GM20431 (cell line): ENCODE measurements around the gene KITLG.
"Not testable (repeated sequence)": the region's sequence is repeated elsewhere in the genome, so short reads cannot be mapped to it uniquely, and the experiment has no call there.

Experiments
- in situ Hi-C: fragments of 300-500 bp; cut with MseI, MboI; formaldehyde crosslinking; loops from one replicate; pipeline ENCODE4 v1.15.0; 2020; ENCODE audit warnings: low sequenced_read_pairs; ENCODE audit not compliant: unreplicated experiment

The KITLG gene

DNA sequence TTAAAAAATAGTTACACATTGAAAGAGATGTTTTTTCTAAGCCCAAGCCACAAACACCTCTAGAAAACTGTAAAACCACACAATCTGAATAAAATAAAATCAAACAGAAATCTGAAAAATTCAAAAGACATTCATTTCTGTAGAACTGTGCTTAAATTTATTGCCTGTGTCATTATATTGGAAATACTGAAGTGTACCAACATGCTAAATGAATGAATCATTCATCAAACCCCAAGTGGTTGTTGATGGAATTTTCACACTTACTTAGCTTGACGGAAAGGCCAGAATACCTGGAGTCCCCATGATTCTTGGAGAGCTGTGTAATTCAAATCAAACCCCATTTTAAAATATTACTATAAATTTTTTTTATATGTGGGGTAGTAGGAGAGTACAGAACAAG lies 2.7 kb downstream of the KITLG start:
- in situ Hi-C loops, result no loop called here

DNA sequence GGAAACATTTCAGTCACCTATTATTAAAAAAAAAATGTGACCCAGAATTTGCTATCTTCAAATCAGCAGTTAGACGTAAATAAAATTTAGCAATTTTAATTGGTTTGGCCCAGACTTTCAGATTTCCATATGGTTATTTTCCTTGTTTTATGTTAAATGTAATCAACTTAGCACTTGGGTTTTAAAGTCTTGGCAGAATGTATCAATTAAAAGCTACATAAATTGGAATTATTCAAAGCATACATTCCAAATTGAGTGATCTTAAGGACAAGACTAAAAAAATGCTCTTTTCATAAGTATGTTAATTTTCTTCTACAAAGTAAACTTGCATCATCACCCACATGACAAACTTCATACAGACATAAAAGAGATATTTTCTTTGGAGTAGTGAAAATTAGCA lies 3.4 kb downstream of the KITLG start:
- in situ Hi-C loops, result no loop called here

DNA sequence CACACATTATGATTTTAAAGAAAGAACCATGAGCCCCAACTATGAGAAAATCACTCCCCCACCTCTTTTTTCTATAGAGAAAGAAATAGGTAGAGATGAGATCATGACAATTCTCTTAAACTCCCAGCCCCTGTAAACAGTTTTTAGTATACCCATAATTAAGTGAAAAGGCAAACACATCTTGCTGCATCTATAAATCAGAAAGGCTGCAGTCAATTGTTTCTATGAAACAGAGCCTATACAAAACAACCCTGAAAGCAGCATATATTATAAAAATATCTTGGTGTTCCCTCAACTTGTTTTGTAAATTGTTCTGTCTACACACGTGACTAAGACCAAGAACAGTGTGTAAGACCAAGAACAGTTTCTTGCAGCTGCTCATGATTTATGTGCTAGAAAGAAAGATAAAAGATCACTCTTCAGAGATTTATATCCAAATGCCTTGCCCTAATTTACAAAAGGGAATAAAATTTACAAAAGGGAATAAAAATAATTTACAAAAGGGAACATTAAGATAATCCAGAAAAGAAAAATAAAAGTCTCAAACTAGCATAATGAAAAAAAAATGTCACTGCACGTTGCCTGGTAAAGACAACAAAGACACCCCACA lies 4.8 kb downstream of the KITLG start:
- in situ Hi-C loops, result no loop called here

DNA sequence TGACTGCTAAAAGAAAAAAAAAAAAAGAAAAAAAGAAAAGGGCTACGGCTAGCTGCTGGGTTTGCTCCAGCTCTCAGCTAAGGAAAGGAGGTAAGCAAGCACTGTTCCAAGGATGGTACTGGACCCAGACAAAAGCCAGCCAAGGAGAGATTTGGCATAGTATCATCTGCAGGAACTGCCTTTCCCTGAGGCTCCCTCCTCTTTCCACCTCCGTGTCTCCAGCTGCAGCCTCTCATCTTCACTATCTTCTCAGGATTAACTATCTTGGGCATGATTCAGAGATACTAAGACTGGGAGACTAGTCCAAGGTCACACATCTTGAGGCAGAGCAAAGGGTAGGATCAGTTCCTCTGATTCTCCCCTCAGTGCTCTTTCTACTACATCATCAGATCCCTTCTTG lies 6.0 kb downstream of the KITLG start:
- in situ Hi-C loops, result no loop called here

DNA sequence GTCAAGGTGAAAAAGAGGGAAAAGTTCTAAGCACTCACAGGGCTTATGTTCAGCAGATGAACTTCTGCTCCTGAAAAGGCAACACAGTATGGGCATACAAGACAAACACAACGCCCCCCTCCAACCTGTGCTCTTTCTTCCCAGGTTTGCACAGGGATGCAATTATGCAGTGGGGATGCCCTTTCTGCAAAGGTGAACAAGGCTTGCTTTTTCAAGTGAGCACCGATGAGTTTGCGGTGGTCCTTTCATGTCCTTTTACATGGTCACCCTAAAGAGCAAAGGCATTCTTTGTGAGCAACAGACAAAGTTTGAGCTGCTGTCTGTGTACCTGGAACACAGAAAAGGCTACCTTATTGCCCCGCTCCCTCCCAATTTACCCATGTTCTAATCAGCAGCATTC lies 6.7 kb downstream of the KITLG start:
- in situ Hi-C loops, result no loop called here

DNA sequence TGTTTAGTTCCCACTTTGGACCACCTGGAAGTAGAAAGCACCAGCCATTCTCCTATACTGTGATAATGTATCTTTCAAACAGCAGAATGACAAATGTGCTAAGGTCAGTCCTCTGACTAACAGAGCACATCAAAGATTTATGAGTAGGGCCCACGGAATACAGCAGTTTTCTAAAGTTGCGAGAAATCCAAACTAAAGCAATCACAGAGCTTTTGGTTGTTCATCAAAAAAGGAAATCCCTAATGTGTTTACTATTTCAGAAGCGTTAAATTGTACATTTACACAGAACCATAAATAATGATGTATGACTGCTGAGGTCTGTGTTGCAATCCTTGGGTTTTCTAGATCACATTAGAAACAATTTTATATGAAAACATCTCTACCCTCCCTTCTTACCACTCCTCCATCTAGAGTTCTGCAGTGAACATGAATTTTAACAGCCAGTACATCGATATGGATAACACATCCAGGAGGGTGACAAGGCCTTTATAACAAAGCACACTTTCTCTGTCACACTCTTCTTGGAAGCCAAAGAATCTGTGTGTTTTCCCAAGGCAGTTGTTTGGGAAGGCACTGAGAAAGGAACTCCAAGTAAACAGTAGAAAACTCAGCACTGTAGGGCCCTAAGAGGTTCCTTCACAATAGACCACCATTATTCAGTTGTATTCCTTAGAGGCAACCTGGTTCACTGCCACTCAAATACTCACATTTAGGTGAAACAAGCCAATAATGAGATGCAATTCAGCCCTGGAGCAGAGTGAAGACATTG lies 7.3 kb downstream of the KITLG start:
- in situ Hi-C loops, result no loop called here

DNA sequence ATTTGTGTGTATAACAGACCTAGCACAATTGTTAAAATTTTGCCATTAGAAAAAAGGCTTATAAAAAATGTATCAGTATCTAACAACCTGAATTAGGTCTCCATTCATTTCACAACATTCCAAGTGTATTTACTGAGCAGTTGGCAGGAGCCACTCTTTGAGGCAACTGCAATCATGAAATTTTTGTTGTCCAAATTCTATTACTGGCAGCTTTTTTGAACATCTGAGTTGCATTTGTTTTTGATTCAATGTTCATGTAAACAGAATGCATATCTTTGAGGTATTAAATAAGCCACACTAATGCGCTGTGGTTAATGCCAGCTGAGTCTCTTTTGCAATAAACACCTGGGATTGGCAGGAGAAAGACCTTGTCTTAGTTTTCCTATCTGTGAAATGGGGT lies 8.7 kb downstream of the KITLG start:
- in situ Hi-C loops, result no loop called here

DNA sequence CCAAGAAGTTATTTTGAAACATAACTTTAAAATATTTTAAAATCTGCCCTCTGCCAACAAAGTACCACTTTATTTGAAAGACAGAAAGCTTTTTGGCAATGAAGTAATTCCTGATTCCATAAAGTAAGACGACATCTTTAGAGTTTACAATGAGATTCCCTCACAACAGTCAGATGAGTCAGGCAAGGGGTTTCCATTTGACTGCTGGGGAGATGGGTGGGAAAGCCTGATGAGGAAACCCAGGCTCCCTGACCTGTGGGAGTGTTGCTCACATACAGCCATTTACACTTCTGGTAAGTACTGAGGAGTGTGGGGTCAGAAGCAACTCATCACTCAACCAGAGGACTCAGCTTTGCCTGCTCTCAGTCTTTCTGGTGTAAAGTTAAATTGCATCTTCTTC lies 10.2 kb downstream of the KITLG start:
- in situ Hi-C loops, result no loop called here

DNA sequence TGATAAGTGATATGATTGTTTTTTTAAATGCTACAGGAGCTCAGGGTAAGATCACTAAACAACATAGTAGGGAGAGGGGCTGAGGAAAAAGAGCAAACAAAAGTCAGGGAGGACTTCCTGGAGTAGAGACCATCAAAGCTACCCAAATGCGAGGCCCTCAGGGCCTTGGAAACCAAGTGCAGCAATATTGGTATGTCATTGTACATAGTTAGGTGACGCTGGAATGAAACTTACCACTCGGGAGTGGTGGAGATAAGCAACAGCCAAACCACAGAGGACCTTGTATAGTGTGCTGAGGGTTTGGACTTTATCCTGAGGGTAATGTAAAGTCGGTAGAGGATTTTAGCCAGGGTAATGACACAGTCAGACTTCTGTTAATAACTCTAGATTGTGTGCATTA lies 13.8 kb downstream of the KITLG start:
- in situ Hi-C loops, result no loop called here

DNA sequence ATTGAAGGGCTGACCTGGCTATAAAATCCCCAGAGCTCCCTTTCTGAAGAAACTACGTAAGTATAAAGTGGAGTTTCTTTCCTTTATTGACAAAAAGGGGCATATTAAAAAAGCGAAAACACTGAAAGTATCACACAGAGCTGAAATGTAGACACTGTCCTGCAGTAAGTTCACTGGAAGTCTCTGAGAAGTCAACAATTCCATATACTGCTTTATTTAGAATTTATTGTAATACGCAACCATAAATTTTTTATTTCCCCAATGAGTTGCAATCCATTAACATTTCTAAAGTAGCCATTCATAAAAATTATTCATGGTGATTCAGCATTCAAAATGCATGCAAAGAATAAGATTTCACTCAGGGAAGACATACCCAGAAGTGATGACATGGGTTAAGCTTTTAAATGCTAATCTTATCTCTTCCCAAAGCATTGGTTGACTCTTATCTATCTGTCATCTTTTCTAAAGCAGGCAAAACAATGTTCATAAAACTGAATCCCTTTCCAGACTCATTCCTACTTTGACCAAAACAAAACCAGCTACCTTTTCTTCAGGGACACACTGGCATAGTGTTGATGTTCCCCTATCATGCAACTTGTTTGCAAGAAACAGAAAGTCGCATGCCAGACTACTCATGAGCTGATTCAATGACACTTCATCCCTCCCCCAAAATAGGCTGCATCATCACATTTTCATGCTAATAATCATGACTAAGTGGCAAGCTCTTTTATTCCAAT lies 17.3 kb downstream of the KITLG start:
- in situ Hi-C loops, result no loop called here

DNA sequence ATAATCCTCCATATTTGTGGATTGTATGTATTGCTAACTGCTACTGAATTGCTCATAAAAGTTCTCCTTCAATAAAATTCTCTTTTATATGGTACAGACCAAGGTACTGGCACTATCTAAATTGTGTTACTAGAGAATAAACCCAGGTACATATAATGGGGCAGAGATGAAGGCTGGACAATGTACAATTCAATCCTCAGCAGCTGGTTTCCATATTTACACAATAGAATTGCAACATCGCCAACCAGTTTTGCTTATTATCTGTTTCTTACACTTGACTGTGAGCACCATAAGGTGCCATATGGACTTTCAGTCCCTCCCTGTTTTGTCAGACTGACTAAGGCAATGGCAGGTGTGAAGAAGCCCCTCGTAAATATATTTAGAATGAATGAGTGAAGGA lies 18.1 kb downstream of the KITLG start:
- in situ Hi-C loops, result no loop called here

DNA sequence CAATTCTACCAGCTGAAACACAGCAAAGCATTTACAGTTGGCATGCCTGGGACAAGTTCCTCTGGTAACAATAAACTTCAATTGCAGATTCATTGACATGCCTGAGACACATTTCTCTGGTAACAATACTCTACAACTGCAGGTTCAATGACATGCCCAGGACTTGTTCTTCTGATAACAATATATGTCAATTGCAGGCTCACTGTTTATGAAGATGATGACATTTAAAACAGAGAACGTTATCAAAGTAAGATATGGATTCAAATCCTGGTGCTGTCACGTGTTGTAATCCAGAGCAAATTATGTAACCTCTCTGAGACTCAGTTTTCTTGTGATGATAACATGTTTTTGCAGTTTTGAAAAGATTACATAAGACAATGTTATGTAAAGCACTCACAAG lies 20.5 kb downstream of the KITLG start:
- in situ Hi-C loops, result no loop called here

DNA sequence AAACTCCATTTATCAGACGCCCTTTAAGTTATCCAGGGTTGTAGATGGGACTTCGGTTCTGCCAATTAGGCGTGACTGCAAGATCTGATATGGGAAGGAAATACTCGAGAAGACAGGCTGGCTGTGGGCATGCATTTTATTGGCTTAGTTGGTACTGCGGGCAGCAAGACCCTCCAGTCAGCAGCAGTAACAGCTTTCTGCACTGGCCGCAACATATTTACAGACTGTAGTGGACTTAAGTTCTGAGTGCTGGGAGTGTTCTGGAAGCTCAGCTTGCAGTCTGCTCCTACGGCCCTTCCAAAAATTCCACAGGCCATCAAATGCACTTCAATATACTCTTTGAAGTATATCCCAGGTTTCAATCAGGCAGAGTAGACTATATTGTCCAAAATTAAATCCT lies 21.1 kb downstream of the KITLG start:
- in situ Hi-C loops, result no loop called here

DNA sequence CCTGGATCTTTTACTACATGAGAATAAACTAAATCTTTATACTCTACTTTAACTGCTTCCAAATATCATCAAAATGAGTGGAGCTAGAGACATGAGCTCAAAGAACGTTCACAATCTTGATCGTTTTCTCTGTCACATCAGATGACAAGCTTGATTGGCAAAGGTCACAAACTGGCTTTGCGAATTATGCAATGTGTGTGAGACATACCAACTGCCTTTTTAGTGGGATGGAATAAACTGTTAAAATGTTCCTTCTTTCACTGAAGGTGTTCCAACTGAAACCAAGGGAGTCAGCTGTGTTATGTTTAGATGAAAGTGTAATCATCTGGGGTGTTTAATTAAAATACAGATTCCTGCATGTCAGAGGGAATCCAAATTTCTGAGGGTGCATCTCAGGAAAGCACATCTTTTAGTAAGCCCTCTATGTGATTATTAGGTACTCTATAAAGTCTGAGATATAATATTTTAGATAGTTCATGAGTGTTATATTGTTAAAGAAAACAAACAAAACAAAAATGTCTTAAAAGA lies 21.9 kb downstream of the KITLG start:
- in situ Hi-C loops, result no loop called here

DNA sequence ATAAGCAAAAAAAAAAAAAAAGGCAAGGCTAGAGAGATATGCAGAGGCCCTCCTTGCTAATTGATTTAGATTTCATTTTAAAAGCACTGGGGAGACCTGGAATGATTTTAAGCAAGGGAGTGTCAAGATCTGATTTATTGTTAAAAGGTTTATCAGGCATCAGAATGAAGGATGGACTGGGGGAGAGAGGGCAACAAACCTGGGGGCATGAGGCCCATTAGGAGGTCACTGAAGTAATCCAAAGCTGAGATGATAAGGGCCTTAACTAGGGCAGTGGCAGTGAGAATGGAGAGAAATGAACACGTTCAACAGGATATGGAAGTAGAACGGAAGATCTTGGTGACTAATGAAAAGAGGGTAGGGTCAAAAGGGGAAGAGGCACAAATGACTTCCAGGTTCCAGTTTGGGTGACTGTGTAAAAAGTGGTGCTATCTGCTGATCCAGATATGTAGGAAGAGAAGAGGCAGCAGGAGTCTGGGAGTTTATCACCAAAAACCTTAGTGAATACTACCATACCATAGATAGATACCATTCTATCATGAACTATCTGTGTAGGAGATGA lies 24.0 kb downstream of the KITLG start:
- in situ Hi-C loops, result no loop called here

DNA sequence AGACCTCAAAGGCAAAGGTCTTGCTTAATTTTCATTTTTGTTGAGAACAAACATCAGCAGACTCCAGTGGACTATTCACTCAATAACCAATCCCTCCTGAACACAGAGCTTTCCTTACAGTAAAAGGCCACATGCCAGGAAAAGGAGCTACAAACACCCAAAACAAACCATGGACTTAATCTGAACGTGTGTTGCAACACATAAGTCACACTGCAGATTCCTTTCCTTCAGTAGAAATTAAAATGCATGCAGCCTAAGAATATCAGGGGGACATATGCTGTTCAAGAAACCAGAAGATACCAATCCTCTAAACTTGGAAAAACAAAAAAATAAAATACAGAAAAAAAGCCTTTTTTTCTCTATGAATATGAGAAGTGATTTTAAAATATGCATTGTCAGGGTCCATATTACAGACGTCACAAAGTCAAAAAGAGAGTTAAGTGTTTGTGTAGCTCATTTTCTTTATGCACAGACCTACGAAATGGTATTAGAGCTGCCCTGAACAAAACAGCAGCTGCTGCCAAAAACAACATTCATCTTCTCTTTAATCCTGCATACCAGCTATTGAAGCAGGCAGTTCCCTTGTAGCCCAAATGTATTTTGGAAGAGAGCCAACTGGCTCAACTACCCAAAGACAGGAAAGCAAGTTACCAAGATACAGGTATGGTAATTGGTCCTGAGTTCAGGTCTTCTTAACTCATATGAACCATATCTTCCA lies 26.2 kb downstream of the KITLG start:
- in situ Hi-C loops, result no loop called here

DNA sequence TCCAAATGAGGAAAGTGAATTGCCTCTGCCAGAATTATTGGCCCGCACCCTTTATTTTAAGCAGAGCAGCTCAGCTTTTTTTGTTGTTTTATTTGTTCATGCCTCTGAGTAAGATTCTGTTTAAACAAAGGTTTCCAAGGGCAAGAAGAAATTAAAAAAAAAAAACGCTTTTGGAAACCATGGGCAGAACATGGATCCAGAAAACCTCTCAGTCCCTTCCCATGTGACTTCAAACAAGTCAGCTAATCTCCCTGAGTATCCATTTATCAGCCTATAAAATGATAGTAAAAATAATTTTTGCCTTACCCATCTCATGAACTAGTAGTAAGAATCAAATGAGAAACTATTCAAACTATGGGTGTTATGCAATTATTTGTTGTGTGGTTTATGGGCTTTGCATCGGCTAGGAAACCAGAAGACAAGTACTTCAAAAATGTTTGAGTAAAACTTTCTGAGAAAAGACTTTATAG lies 27.6 kb downstream of the KITLG start:
- in situ Hi-C loops, result no loop called here

DNA sequence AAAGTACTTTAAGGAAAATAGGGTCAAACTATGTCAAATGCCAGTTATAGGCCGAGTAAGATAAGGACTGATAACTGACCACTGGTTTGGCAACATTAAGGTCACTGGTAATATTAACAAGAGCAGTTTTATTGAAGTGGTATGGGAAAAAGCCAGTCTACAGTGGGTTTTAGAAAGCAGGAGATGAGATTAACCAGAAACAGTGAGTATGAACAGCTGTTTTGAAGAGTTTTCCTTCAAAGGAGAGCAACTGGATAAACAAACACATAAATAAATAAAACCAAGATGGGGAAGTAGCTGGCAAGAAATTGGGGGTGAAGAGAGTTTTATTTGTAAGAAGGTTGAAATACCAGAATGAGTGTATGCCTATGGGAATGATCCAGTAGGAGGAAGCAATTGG lies 30.3 kb downstream of the KITLG start:
- in situ Hi-C loops, result no loop called here

DNA sequence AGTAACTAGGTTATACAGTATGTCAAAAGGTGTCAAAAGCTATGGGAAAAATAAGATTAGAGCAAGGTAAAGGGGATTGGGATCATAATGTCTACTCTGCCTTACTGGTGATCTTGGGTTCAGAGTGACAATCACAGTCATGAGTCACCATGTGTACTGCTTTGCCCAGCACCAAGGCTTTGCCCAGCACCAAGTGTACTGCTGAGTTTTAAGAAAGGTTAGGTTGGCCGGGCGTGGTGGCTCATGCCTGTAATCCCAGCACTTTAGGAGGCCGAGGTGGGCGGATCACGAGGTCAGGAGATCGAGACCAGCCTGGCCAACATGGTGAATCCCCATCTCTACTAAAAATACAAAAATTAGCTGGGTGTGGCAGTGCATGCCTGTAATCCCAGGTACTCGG lies 32.3 kb downstream of the KITLG start:
- in situ Hi-C loops, result not testable (repeated sequence)

DNA sequence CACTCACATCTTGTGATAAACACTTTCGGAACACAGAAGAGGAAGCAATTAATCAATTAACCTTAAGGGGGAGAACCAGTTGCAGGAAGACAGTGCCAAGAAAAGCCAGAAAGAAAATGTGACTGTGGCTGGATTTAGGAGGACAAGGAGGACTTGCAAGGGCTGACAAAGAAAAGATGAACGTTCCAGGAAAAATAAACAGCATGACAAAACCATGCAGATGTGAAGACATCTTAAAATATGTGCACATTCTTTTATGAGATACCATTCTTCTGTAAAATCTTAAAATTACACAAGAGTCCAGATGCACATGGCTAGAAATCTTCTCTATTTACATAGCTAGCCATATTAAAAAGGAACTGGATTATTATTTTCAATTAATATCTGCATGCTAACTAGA lies 33.4 kb downstream of the KITLG start:
- in situ Hi-C loops, result no loop called here
